Measurements from ENCODE around the gene RELN. TPM values are rescaled to one million over a fixed set of nuclear protein-coding genes. Genes with fewer than 3 reads are reported as not detected.

The RELN gene
- total RNA-seq, 1 experiment from 2014 or later: 0.20 TPM

DNA sequence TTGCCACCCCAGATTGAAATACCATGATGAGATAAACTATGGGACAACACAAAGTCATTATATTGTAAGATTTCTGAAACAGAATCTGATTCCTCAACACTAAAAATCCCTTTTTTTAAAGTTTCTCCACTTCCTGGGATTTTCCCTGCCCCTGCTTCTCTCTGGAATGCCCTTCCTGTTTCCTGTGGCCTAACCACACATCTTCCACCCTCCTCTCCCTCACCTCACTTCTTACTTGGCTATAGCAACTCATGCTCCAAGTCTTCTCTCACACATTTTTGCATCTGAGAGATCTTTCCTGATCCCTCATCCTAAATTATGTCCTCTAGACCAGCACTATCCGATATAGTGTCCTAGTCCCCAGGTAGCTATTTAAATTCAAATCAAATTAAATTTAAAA is 4.1 kb upstream of the RELN start:
- Histone ChIP-seq H3K9me3 (ENCODE audit: control insufficient read depth in 1 of 2, insufficient read depth in 1 of 2, low read depth in 1 of 2, low read length in 2 of 2) (no peaks in the 10 kb centered on the region), H3K79me2 (ENCODE audit: insufficient read depth, low read length) (no peaks in the 10 kb centered on the region), H3K4me1 (ENCODE audit: control insufficient read depth in 1 of 2, insufficient read depth in 2 of 2, low read length in 2 of 2) (no peaks in the 10 kb centered on the region), H2AFZ (ENCODE audit: low read depth, low read length, poor library complexity, severe bottlenecking) (no peak overlapping the region), H3K9me2 (ENCODE audit: insufficient read depth) (no peaks in the 10 kb centered on the region), H3K9ac (ENCODE audit: low read length) (no peak overlapping the region), H4K20me1 (ENCODE audit: insufficient read depth) (no peaks in the 10 kb centered on the region), H3K27ac (ENCODE audit: low read depth, low read length) (no peak overlapping the region), H3K27me3 (ENCODE audit: insufficient read depth, low read length) (peaks cover 21% of the 10 kb centered on the region), H3K4me2 (ENCODE audit: low read length) (no peak overlapping the region), H3K4me3 (replicated peaks in 1 of 2; ENCODE audit: low read depth in 1 of 2, low read length in 2 of 2) (no peak overlapping the region), H3K36me3 (ENCODE audit: control insufficient read depth in 1 of 2, insufficient read depth in 2 of 2, low read length in 2 of 2) (no peaks in the 10 kb centered on the region)
- DNase-seq (ENCODE audit: low read depth, low spot score) (no peak), ATAC-seq (no peak)
- CTCF ChIA-PET: no interaction called here
- BruUV-seq (replicated peaks): no TSS peak
- POLR2A ChIA-PET: no interaction called here
- TF ChIP-seq JUND (IDR thresholded peaks at IDR 0.05) (no peak), POLR2A (IDR thresholded peaks at IDR 0.05; ENCODE audit: borderline replicate concordance, extremely low read depth, insufficient read depth, insufficient read length) (no peak), SRF (IDR thresholded peaks at IDR 0.05; ENCODE audit: low read depth) (no peak), ATF3 (IDR thresholded peaks at IDR 0.05) (no peak), SIN3A (IDR thresholded peaks at IDR 0.05; ENCODE audit: low read depth) (no peak), EZH2 (IDR thresholded peaks at IDR 0.05) (no peak), ELF1 (IDR thresholded peaks at IDR 0.05; ENCODE audit: borderline replicate concordance, low read depth) (no peak), ZFX (IDR thresholded peaks at IDR 0.05) (no peak)
- TF ChIP-seq, protein P1, sequence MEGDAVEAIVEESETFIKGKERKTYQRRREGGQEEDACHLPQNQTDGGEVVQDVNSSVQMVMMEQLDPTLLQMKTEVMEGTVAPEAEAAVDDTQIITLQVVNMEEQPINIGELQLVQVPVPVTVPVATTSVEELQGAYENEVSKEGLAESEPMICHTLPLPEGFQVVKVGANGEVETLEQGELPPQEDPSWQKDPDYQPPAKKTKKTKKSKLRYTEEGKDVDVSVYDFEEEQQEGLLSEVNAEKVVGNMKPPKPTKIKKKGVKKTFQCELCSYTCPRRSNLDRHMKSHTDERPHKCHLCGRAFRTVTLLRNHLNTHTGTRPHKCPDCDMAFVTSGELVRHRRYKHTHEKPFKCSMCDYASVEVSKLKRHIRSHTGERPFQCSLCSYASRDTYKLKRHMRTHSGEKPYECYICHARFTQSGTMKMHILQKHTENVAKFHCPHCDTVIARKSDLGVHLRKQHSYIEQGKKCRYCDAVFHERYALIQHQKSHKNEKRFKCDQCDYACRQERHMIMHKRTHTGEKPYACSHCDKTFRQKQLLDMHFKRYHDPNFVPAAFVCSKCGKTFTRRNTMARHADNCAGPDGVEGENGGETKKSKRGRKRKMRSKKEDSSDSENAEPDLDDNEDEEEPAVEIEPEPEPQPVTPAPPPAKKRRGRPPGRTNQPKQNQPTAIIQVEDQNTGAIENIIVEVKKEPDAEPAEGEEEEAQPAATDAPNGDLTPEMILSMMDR (IDR thresholded peaks at IDR 0.05 in 2 of 3, conservative IDR thresholded peaks at IDR 0.05 in 1 of 3; ENCODE audit: borderline replicate concordance in 1 of 3, insufficient read depth in 1 of 3, low read depth in 2 of 3, low read length in 2 of 3): no peak
- intact Hi-C loops (cut with micrococcal nuclease): no loop called here
- RAD21 ChIA-PET (ENCODE audit: low non-redundant PET in 1 of 2, low total read pairs in 2 of 2, uncharacterized antibody in 2 of 2, unreplicated experiment in 2 of 2): no interaction called here

DNA sequence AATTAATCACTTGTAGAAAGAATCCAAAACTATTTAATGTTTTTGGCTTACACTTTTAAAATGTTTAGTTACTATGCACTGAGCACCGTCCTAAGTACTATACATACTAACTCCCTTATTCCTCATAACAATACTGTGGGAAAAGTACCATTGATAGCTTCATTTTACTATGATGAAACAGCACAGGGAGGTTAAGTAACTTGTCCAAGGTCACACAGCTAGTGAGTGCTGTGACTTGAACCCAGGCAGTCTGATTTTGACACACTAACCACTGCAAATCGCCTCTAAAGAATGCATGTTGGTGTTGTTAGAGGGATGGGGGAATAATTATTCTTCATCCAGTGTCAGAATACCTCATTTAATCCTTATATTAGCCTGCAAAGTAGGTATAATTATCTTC is 1.9 kb upstream of the RELN start:
- RAD21 ChIA-PET (ENCODE audit: low non-redundant PET in 1 of 2, low total read pairs in 2 of 2, uncharacterized antibody in 2 of 2, unreplicated experiment in 2 of 2): interaction anchor here in 1 of 2 experiments (0.6 kb wide), 1 partner anchor 218 kb away, joined by 11 read pairs; no protein-coding TSS in a partner anchor
- H4K20me1 ChIP-seq (ENCODE audit: insufficient read depth): no peaks in the 10 kb centered on the region
- H3K9me2 ChIP-seq (ENCODE audit: insufficient read depth): no peaks in the 10 kb centered on the region
- H3K79me2 ChIP-seq (ENCODE audit: insufficient read depth, low read length): no peaks in the 10 kb centered on the region
- BruUV-seq (replicated peaks): no TSS peak
- H3K4me1 ChIP-seq (ENCODE audit: control insufficient read depth in 1 of 2, insufficient read depth in 2 of 2, low read length in 2 of 2): no peaks in the 10 kb centered on the region
- H3K27me3 ChIP-seq (ENCODE audit: insufficient read depth, low read length): peaks cover 21% of the 10 kb centered on the region
- POLR2A ChIA-PET: no interaction called here
- CTCF ChIA-PET: no interaction called here
- no peak overlapping the region for H3K27ac ChIP-seq (ENCODE audit: low read depth, low read length)
- H3K4me2 ChIP-seq (ENCODE audit: low read length): no peak overlapping the region
- no peaks in the 10 kb centered on the region for H3K9me3 ChIP-seq (ENCODE audit: control insufficient read depth in 1 of 2, insufficient read depth in 1 of 2, low read depth in 1 of 2, low read length in 2 of 2)
- H3K9ac ChIP-seq (ENCODE audit: low read length): no peak overlapping the region
- DNase-seq (ENCODE audit: low read depth, low spot score) (no peak), ATAC-seq (no peak)
- H3K4me3 ChIP-seq (replicated peaks in 1 of 2; ENCODE audit: low read depth in 1 of 2, low read length in 2 of 2): no peak overlapping the region
- H2AFZ ChIP-seq (ENCODE audit: low read depth, low read length, poor library complexity, severe bottlenecking): no peak overlapping the region
- H3K36me3 ChIP-seq (ENCODE audit: control insufficient read depth in 1 of 2, insufficient read depth in 2 of 2, low read length in 2 of 2): no peaks in the 10 kb centered on the region
- intact Hi-C loops (cut with micrococcal nuclease): no loop called here
- TF ChIP-seq SRF (IDR thresholded peaks at IDR 0.05; ENCODE audit: low read depth): no peak
- TF ChIP-seq, protein P1 (IDR thresholded peaks at IDR 0.05 in 2 of 3, conservative IDR thresholded peaks at IDR 0.05 in 1 of 3; ENCODE audit: borderline replicate concordance in 1 of 3, insufficient read depth in 1 of 3, low read depth in 2 of 3, low read length in 2 of 3): no peak
- TF ChIP-seq TCF7L2 (IDR thresholded peaks at IDR 0.05; ENCODE audit: borderline replicate concordance, extremely low read depth, insufficient read depth, insufficient read length): no peak
- no peak for TF ChIP-seq EGR1 (IDR thresholded peaks at IDR 0.05; ENCODE audit: low read depth)
- TF ChIP-seq POLR2A (IDR thresholded peaks at IDR 0.05; ENCODE audit: borderline replicate concordance, extremely low read depth, insufficient read depth, insufficient read length): no peak
- no peak for TF ChIP-seq ZBTB33 (IDR thresholded peaks at IDR 0.05; ENCODE audit: extremely low read depth, insufficient replicate concordance, low read length)
- TF ChIP-seq ELF1 (IDR thresholded peaks at IDR 0.05; ENCODE audit: borderline replicate concordance, low read depth): no peak
- TF ChIP-seq YY1 (IDR thresholded peaks at IDR 0.05; ENCODE audit: extremely low read depth, insufficient replicate concordance, low read depth, low read length): no peak
- no peak for TF ChIP-seq EZH2 (IDR thresholded peaks at IDR 0.05)
- TF ChIP-seq SIN3A (IDR thresholded peaks at IDR 0.05; ENCODE audit: low read depth): no peak

All from HCT116 (cell line).